ENCODE data around the gene MAP1S.

GRCh38 chr19:17680230-17680722, 39.0 kb upstream of the MAP1S start:
- TF ChIP-seq, protein P1, sequence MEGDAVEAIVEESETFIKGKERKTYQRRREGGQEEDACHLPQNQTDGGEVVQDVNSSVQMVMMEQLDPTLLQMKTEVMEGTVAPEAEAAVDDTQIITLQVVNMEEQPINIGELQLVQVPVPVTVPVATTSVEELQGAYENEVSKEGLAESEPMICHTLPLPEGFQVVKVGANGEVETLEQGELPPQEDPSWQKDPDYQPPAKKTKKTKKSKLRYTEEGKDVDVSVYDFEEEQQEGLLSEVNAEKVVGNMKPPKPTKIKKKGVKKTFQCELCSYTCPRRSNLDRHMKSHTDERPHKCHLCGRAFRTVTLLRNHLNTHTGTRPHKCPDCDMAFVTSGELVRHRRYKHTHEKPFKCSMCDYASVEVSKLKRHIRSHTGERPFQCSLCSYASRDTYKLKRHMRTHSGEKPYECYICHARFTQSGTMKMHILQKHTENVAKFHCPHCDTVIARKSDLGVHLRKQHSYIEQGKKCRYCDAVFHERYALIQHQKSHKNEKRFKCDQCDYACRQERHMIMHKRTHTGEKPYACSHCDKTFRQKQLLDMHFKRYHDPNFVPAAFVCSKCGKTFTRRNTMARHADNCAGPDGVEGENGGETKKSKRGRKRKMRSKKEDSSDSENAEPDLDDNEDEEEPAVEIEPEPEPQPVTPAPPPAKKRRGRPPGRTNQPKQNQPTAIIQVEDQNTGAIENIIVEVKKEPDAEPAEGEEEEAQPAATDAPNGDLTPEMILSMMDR (conservative IDR thresholded peaks at IDR 0.05; ENCODE audit: low read depth, low read length) = no peak
- TF ChIP-seq FOS (IDR thresholded peaks at IDR 0.05; ENCODE audit: low read depth, low read length) (peak; percentile 51; the same call in 1 of the 2 replicates), POLR2A (IDR thresholded peaks at IDR 0.05; ENCODE audit: low read depth, low read length) (no peak; the same call in 1 of the 2 replicates), SMC3 (IDR thresholded peaks at IDR 0.05; ENCODE audit: low read depth, low read length) (no peak), MXI1 (IDR thresholded peaks at IDR 0.05; ENCODE audit: borderline replicate concordance, low read depth, low read length) (no peak)
